HG02885 (cell line): Measurements from ENCODE around the gene TAX1BP1.

ENCODE experiments used
- ATAC-seq: cut with Tn5 transposase; IDR thresholded peaks from one replicate; pipeline ENCODE4 v1.9.1; 2021; ENCODE audit warnings: mild to moderate bottlenecking; ENCODE audit not compliant: unreplicated experiment, poor library complexity

Gene TAX1BP1

GRCh38 chr7:27739909-27740448 is at the start of gene TAX1BP1:
Gene TAX1BP1, plus strand, starts transcription at chr7:27740162. Its CDS starts 8,363 bp downstream, at chr7:27748525.
- peak; percentile 96 for ATAC-seq

GRCh38 chr7:27690649-27691048 is 49.3 kb upstream of the TAX1BP1 start:
- ATAC-seq, result no peak

- no peak for ATAC-seq
These were observed 46.2 kb upstream of the TAX1BP1 start for GRCh38 chr7:27693794-27694193.

- no peak for ATAC-seq
These were observed 44.9 kb upstream of the TAX1BP1 start for GRCh38 chr7:27695096-27695495.

GRCh38 chr7:27697861-27698430 is 42.0 kb upstream of the TAX1BP1 start:
- peak; percentile 71 for ATAC-seq

GRCh38 chr7:27699751-27700150 is 40.2 kb upstream of the TAX1BP1 start:
- ATAC-seq, result no peak

- no peak for ATAC-seq
These were observed 39.5 kb upstream of the TAX1BP1 start for GRCh38 chr7:27700501-27700900.

GRCh38 chr7:27703181-27703580 is 36.8 kb upstream of the TAX1BP1 start:
- ATAC-seq, result no peak

- ATAC-seq, result no peak
These were observed 35.4 kb upstream of the TAX1BP1 start for GRCh38 chr7:27704422-27705199.

GRCh38 chr7:27705200-27705594 is 34.8 kb upstream of the TAX1BP1 start:
- ATAC-seq, result no peak

GRCh38 chr7:27708485-27708884 is 31.5 kb upstream of the TAX1BP1 start:
- no peak for ATAC-seq

- ATAC-seq, result no peak
These were observed 30.6 kb upstream of the TAX1BP1 start for GRCh38 chr7:27709137-27710075.

- no peak for ATAC-seq
These were observed 27.7 kb upstream of the TAX1BP1 start for GRCh38 chr7:27712217-27712616.

- ATAC-seq, result no peak
These were observed 25.0 kb upstream of the TAX1BP1 start for GRCh38 chr7:27714831-27715444.

- ATAC-seq, result no peak
These were observed 16.9 kb upstream of the TAX1BP1 start for GRCh38 chr7:27723085-27723484.

- no peak for ATAC-seq
These were observed 12.9 kb upstream of the TAX1BP1 start for GRCh38 chr7:27727058-27727457.

- ATAC-seq, result no peak
These were observed 9.8 kb upstream of the TAX1BP1 start for GRCh38 chr7:27730112-27730511.

GRCh38 chr7:27734583-27734982 is 5.4 kb upstream of the TAX1BP1 start:
- ATAC-seq, result no peak

GRCh38 chr7:27735165-27735564 is 4.8 kb upstream of the TAX1BP1 start:
- ATAC-seq, result no peak

GRCh38 chr7:27735831-27736230 is 4.1 kb upstream of the TAX1BP1 start:
- no peak for ATAC-seq
